ENCODE measurements around the gene ZDHHC14. TPM values are rescaled to one million over a fixed set of nuclear protein-coding genes. Genes with fewer than 3 reads are reported as not detected.

The ZDHHC14 gene
- total RNA-seq, 1 experiment from 2014 or later, result 1.7 TPM

GRCh38 chr6:157488058-157488457, 107.1 kb downstream of the ZDHHC14 start:
- H4K20me1 ChIP-seq (ENCODE audit: control insufficient read depth, insufficient read depth, insufficient read length), result no peaks in the 10 kb centered on the region
- no peak for DNase-seq
- H3K4me2 ChIP-seq (ENCODE audit: insufficient read depth, insufficient read length, low read length), result no peak overlapping the region
- peaks cover 5% of the 10 kb centered on the region for H3K4me1 ChIP-seq (ENCODE audit: insufficient read depth, low read length)
- H2AFZ ChIP-seq (ENCODE audit: low read length), result no peak overlapping the region
- no peak overlapping the region for H3K18ac ChIP-seq (ENCODE audit: insufficient read length, low read depth, low read length)
- no peak overlapping the region for H2BK120ac ChIP-seq (ENCODE audit: low read depth, low read length, poor library complexity, severe bottlenecking)
- no peak overlapping the region for H3K9ac ChIP-seq (ENCODE audit: extremely low read depth, insufficient read length, low read length)
- H3K14ac ChIP-seq (ENCODE audit: insufficient read depth, low read length), result no peak overlapping the region
- no CpG with 5 or more reads among the region's 10 CpGs for WGBS (ENCODE audit: extremely low coverage, insufficient read length, low lambda C conversion rate)
- no peak overlapping the region for H2BK15ac ChIP-seq (ENCODE audit: low read depth, low read length)
- H3K4ac ChIP-seq (ENCODE audit: low read depth, low read length), result no peak overlapping the region
- H2BK20ac ChIP-seq (ENCODE audit: low read depth, low read length, poor library complexity, severe bottlenecking), result no peak overlapping the region
- H3K27ac Mint-ChIP-seq, result no peak overlapping the region
- no peaks in the 10 kb centered on the region; the same call in 1 of the 2 replicates for H3K27me3 Mint-ChIP-seq (ENCODE audit: low read depth)
- H3K23ac ChIP-seq (ENCODE audit: insufficient read length, low read depth, low read length), result no peak overlapping the region
- H4K91ac ChIP-seq (ENCODE audit: insufficient read length, low read depth, low read length), result no peak overlapping the region
- TF ChIP-seq, protein P1, sequence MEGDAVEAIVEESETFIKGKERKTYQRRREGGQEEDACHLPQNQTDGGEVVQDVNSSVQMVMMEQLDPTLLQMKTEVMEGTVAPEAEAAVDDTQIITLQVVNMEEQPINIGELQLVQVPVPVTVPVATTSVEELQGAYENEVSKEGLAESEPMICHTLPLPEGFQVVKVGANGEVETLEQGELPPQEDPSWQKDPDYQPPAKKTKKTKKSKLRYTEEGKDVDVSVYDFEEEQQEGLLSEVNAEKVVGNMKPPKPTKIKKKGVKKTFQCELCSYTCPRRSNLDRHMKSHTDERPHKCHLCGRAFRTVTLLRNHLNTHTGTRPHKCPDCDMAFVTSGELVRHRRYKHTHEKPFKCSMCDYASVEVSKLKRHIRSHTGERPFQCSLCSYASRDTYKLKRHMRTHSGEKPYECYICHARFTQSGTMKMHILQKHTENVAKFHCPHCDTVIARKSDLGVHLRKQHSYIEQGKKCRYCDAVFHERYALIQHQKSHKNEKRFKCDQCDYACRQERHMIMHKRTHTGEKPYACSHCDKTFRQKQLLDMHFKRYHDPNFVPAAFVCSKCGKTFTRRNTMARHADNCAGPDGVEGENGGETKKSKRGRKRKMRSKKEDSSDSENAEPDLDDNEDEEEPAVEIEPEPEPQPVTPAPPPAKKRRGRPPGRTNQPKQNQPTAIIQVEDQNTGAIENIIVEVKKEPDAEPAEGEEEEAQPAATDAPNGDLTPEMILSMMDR (conservative IDR thresholded peaks at IDR 0.05), result no peak
- H3K79me2 ChIP-seq (ENCODE audit: insufficient read depth, low read length), result no peaks in the 10 kb centered on the region
- H3K23me2 ChIP-seq (ENCODE audit: insufficient read length, low read depth, low read length, poor library complexity, severe bottlenecking), result no peaks in the 10 kb centered on the region
- H3K4me3 Mint-ChIP-seq, result no peak overlapping the region
- no peaks in the 10 kb centered on the region; a peak in 1 of 7 replicates for H3K36me3 Mint-ChIP-seq (ENCODE audit: insufficient read depth in 1 of 3, low read depth in 3 of 3)
- H3K56ac ChIP-seq (ENCODE audit: insufficient read length, low read depth, low read length), result no peak overlapping the region
- no peaks in the 10 kb centered on the region for H3K27me3 ChIP-seq (ENCODE audit: insufficient read depth, low read length)
- H4K8ac ChIP-seq (replicated peaks; ENCODE audit: insufficient read length, low read depth, low read length), result no peak overlapping the region
- H4K5ac ChIP-seq (ENCODE audit: insufficient read length, low read depth, low read length), result no peak overlapping the region
- no peak overlapping the region for H2AK5ac ChIP-seq (ENCODE audit: insufficient read length, low read length)
- no peaks in the 10 kb centered on the region for H3K9me3 ChIP-seq (ENCODE audit: control insufficient read depth, low read depth, low read length)
- H3K79me1 ChIP-seq (ENCODE audit: insufficient read depth, low read depth, low read length, poor library complexity, severe bottlenecking), result no peaks in the 10 kb centered on the region
- no peak overlapping the region for H3T11ph ChIP-seq (ENCODE audit: low read length)
- no peak overlapping the region for H2BK5ac ChIP-seq (ENCODE audit: insufficient read length, low read length)
- no peak overlapping the region for H3K27ac ChIP-seq (ENCODE audit: insufficient read length, low read depth, low read length)
- H3K4me1 Mint-ChIP-seq, result peaks cover 20 to 28% of the 10 kb centered on the region in 2 experiments
- peaks cover 3% of the 10 kb centered on the region in 2 experiments; a peak in 3 of 5 replicates for H3K9me3 Mint-ChIP-seq
- no peak overlapping the region for H2BK12ac ChIP-seq (ENCODE audit: insufficient read length, low read depth, low read length)

Measured in H9 (cell line).